ENCODE results near the gene SSC5D.

DNA sequence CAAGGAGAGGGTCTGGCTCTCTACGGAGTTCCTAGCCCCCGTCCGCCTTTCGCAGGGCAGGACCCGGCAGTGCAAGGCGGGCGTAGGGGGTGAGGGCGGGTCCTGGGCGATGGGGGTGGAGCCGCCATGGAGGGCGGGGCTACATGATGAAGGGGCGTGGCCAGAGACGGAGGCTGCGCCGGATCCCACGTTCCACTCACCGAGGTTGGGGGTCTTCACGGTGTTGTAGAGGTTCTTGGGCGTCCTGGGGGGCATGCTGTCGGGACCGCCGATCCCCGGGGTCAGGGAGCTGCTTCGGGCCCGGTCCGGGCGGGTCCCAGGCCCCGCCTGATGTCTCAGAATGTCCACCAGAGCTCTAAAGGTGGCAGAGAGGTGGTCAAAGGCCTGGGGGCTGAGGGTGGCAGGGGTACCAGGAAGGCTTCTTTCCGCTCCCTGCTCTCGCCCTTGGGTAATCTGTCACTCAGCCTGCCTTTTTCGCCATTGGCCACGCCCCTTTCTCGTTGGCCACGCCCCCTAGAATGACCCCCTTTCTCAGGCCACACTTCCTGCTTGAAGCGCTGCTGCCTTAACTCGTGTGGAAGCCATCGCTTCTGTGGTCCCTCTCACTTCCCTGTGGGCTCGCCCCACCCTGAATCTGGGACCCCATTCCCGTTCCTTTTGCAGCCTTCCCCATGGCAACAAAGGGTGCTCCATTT, 47.7 kb upstream of the SSC5D start:
- TF ChIP-seq, protein P1, sequence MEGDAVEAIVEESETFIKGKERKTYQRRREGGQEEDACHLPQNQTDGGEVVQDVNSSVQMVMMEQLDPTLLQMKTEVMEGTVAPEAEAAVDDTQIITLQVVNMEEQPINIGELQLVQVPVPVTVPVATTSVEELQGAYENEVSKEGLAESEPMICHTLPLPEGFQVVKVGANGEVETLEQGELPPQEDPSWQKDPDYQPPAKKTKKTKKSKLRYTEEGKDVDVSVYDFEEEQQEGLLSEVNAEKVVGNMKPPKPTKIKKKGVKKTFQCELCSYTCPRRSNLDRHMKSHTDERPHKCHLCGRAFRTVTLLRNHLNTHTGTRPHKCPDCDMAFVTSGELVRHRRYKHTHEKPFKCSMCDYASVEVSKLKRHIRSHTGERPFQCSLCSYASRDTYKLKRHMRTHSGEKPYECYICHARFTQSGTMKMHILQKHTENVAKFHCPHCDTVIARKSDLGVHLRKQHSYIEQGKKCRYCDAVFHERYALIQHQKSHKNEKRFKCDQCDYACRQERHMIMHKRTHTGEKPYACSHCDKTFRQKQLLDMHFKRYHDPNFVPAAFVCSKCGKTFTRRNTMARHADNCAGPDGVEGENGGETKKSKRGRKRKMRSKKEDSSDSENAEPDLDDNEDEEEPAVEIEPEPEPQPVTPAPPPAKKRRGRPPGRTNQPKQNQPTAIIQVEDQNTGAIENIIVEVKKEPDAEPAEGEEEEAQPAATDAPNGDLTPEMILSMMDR (IDR thresholded peaks at IDR 0.05): no peak
- no peak for TF ChIP-seq POLR2AphosphoS5 (IDR thresholded peaks at IDR 0.05; ENCODE audit: insufficient read depth in 1 of 2, low read depth in 1 of 2)

All from vagina (tissue), 2 donors.